ENCODE measurements around the gene RAB38.

GRCh38 chr11:88146106-88146505 is 29.1 kb downstream of the RAB38 start:
- TF ChIP-seq CTCF (conservative IDR thresholded peaks at IDR 0.05) (no peak), ZFX (IDR thresholded peaks at IDR 0.05) (no peak)

Data from C4-2B (cell line).